Measurements from ENCODE around the gene EFHD2. TPM values are rescaled to one million over a fixed set of nuclear protein-coding genes. Genes with fewer than 3 reads are reported as not detected.

EFHD2 gene
- total RNA-seq, result 10 to 100 TPM; 47.5 to 79.5 (median 61.0) TPM

- Histone ChIP-seq H3K27ac (peak within 1 kb of the TSS; percentile 80 to 94 (median 88)), H3K4me1 (peaks cover 11 to 66% (median 54%) of the 10 kb centered on the region in 3 donors), H3K36me3 (peaks cover 0 to 11% (median 0%) of the 10 kb centered on the region in 3 donors), H3K4me3 (peak within 1 kb of the TSS; percentile 68 to 99 (median 88)), H3K27me3 (no peaks in the 10 kb centered on the region), H3K9me3 (no peaks in the 10 kb centered on the region)
- WGBS, 2 donors, result 0% methylated on average over 7 to 9 of the region's 99 CpGs
- peak in 3 of 4 donors; percentile 83 to 96 (median 93) for TF ChIP-seq POLR2A (IDR thresholded peaks at IDR 0.05)
- peak in 1 of 6 experiments; percentile 9 for TF ChIP-seq CTCF (IDR thresholded peaks at IDR 0.05)
- no peak for DNase-seq
- intact Hi-C loops (cut with DNase I), result no loop called here
Measured at GRCh38 chr1:15409388-15410222, at the start of gene EFHD2. Gene EFHD2 (plus strand): TSS chr1:15409888. CDS start chr1:15409972, 84 bp downstream.

DNA sequence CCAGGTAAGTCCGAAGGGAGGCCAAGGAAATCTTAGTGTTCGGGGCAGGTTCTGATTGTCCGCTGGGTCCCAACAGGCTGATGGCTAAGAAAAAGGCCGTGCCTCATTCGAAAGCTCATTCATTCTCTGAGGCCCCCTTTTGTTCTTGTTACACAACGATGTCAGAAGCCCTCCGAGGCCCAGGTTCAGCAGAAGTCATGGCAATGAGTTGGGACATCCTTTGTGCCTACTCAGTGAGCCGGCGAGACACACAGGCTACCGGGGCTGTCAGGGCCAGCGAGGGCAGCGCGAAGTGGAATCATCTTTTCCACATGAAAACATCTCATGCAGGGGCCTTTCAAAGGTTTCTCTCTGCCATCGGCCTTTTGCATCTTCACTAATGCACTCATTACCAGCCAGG lies 49.0 kb upstream of the EFHD2 start:
- Histone ChIP-seq H3K27ac (no peak overlapping the region), H3K27me3 (no peaks in the 10 kb centered on the region), H3K4me3 (no peak overlapping the region), H3K36me3 (no peaks in the 10 kb centered on the region), H3K4me1 (peaks cover 0 to 12% (median 4%) of the 10 kb centered on the region in 3 donors), H3K9me3 (no peaks in the 10 kb centered on the region)
- intact Hi-C loops (cut with DNase I), result no loop called here
- no peak for TF ChIP-seq CTCF (IDR thresholded peaks at IDR 0.05)
- no peak for TF ChIP-seq POLR2A (IDR thresholded peaks at IDR 0.05)
- no peak for DNase-seq
- 89 to 97% methylated on average over 14 of the region's 14 CpGs for WGBS, 2 donors

DNA sequence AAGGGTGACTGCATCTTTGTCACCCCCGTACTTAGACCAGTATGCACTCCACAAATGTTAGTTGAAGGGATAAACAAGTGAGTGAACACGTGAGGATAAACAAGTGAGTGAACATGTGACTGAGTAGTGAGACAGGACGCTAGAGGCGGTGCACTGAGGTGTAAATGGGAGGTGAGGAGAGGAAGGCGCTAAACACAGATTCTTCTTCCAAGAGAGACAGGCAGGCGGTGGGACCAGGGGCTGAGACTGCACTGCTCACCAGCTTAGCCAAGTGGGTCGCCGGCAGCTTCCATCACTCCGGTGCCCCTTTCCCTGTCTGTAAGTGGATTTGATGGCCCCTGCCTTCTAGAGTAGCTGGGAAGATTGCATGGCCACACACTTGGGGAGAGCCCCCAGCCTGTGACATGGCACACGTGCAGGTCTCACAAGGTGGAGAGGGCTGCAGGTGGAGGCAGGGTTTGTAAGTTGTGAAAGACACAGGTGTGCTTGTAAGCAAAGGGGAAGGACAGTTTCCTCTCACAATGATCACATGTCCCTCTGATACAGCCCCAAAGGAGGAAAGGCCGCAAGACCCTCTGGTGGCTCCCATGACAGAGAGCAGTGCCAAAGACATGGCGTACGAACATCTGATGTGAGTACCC lies 47.5 kb upstream of the EFHD2 start:
- WGBS, 2 donors, result 84 to 91% methylated on average over 7 to 13 of the region's 13 CpGs
- Histone ChIP-seq H3K4me3 (no peak overlapping the region), H3K27me3 (no peaks in the 10 kb centered on the region), H3K4me1 (peaks cover 0 to 12% (median 4%) of the 10 kb centered on the region in 3 donors), H3K27ac (no peak overlapping the region), H3K9me3 (no peaks in the 10 kb centered on the region), H3K36me3 (no peaks in the 10 kb centered on the region)
- DNase-seq, result no peak
- intact Hi-C loops (cut with DNase I), result no loop called here
- no peak for TF ChIP-seq POLR2A (IDR thresholded peaks at IDR 0.05)
- no peak for TF ChIP-seq CTCF (IDR thresholded peaks at IDR 0.05)

GRCh38 chr1:15362737-15363128 lies 47.0 kb upstream of the EFHD2 start:
- no peak overlapping the region for H3K4me3 ChIP-seq

More at GRCh38 chr1:15362737-15363128, 47.0 kb upstream of the EFHD2 start:
- peaks cover 0 to 12% (median 4%) of the 10 kb centered on the region in 3 donors for H3K4me1 ChIP-seq
- H3K36me3 ChIP-seq, result no peaks in the 10 kb centered on the region
- H3K27ac ChIP-seq, result no peak overlapping the region
- 67 to 90% methylated on average over 1 to 2 of the region's 4 CpGs for WGBS, 2 donors
- no peak for TF ChIP-seq CTCF (IDR thresholded peaks at IDR 0.05)
- no peak for TF ChIP-seq POLR2A (IDR thresholded peaks at IDR 0.05)
- H3K27me3 ChIP-seq, result no peaks in the 10 kb centered on the region
- H3K9me3 ChIP-seq, result no peaks in the 10 kb centered on the region
- no peak for DNase-seq
- intact Hi-C loops (cut with DNase I), result no loop called here
